Activated CD8-positive, alpha-beta T cell treated with anti-CD3 and anti-CD28 coated beads for 36 hours (primary cell): ENCODE measurements around the gene SUSD1. TPM values are rescaled to one million over a fixed set of nuclear protein-coding genes. Genes with fewer than 3 reads are reported as not detected.
A peak's percentile ranks its signal among the peaks of the same experiment; 100 is the strongest.
"Not testable (repeated sequence)": the region's sequence is repeated elsewhere in the genome, so short reads cannot be mapped to it uniquely, and the experiment has no call there.

Experiments
- ATAC-seq: fragments of 200-7000 bp; cut with Tn5 transposase; one replicate; pipeline ENCODE4 v1.10.0; 2021; ENCODE audit warnings: mild to moderate bottlenecking, moderate library complexity
- CTCF ChIA-PET: fragments of 350-600 bp; sonication (Branson Sonifier 250); formaldehyde crosslinking; loops from one replicate; lab custom pipeline; 2021; ENCODE audit warnings: antibody characterized with exemption; lab: Charles Lee
- POLR2A ChIA-PET: fragments of 350-600 bp; sonication (Branson Sonifier 250); formaldehyde crosslinking; loops from one replicate; lab custom pipeline; 2021; ENCODE audit warnings: antibody characterized with exemption; lab: Charles Lee
- DNase-seq: peaks from one replicate; pipeline ENCODE4 v3.0.0-alpha.2; 2020
- H3K27ac Mint-ChIP-seq: one replicate; pipeline ENCODE4 v1.8.0; 2021; ENCODE audit warnings: mild to moderate bottlenecking, mixed read lengths
- H3K27me3 Mint-ChIP-seq: one replicate; pipeline ENCODE4 v1.8.0; 2021; ENCODE audit warnings: mixed read lengths
- H3K36me3 Mint-ChIP-seq: one replicate; pipeline ENCODE4 v1.8.0; 2021; ENCODE audit warnings: low read depth, mixed read lengths
- H3K4me1 Mint-ChIP-seq: one replicate; pipeline ENCODE4 v1.8.0; 2021; ENCODE audit warnings: low read depth, mixed read lengths
- H3K4me3 Mint-ChIP-seq: one replicate; pipeline ENCODE4 v1.8.0; 2021; ENCODE audit warnings: mild to moderate bottlenecking, moderate library complexity, mixed read lengths
- H3K9me3 Mint-ChIP-seq: one replicate; pipeline ENCODE4 v1.8.0; 2021; ENCODE audit warnings: mixed read lengths
- CTCF ChIP-seq: fragments of 200-600 bp; IDR thresholded peaks from one replicate; pipeline ENCODE4 v1.8.0; 2022; ENCODE audit warnings: antibody characterized with exemption, mild to moderate bottlenecking
- intact Hi-C: fragments of 100-400 bp; cut with micrococcal nuclease; formaldehyde crosslinking; loops from one replicate; pipeline ENCODE4 v1.10.0; 2022
- total RNA-seq, 2 experiments: library from RNA; stranded (reverse); gene quantifications; one replicate each; pipeline ENCODE4 v1.2.3, GENCODE V29; 2021

Gene SUSD1
- total RNA-seq, 2 experiments from 2014 or later = 3.0 to 3.6 TPM

DNA sequence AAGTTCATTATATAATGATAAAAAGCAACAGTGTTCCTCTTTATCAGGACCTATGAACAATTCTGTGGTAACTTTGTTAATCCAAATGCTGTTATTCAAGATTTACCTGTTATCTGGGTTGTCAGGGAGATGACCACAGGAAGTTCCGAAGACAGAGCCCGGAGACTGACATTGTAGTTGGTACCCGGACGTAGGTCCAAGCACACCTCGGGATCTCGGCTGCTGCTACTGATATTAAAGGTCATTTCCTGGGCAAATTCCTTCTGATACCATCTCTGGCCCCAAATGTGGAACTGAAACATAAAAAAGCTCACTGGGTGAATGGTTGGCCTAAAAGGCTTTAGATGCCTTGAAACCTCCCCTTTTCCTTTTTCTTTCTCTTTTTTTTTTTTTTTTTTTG is 96.7 kb downstream of the SUSD1 start:
- Mint-ChIP-seq H3K27ac (no peak overlapping the region), H3K4me1 (peaks cover 28% of the 10 kb centered on the region), H3K36me3 (peaks cover 5% of the 10 kb centered on the region), H3K27me3 (no peaks in the 10 kb centered on the region), H3K4me3 (no peak overlapping the region), H3K9me3 (no peaks in the 10 kb centered on the region)
- ATAC-seq (no peak), DNase-seq (no peak)
- ChIA-PET CTCF (interaction anchor here (0.9 to 1.1 kb wide), 3 partner anchors 65 to 319 kb away, joined by 3 read pairs; no protein-coding TSS in a partner anchor), POLR2A (no interaction called here)
- no peak for TF ChIP-seq CTCF
- intact Hi-C loops = no loop called here

DNA sequence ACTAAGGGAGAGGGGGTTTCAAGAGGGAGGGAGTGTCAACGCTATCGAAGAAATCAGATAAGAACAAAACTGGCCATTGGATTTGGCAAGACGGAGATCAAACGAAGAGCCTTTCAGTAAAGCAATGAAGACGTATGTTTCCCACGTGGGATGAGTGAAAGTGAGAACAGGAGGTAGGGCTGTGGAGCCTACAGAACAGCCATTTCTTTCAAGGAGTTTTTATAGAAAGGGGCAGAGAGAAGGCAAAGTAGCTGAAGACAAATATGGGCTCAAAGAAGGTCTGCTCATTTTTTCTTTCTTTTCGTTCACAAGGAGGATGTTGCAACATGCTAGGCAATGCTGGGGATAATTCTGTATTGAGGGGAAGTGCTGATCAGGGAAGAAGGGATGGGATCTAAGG is 98.3 kb downstream of the SUSD1 start:
- no peak overlapping the region for H3K4me3 Mint-ChIP-seq
- H3K9me3 Mint-ChIP-seq = no peaks in the 10 kb centered on the region
- no peak for DNase-seq
- H3K27ac Mint-ChIP-seq = no peak overlapping the region
- ATAC-seq = no peak
- peaks cover 5% of the 10 kb centered on the region for H3K36me3 Mint-ChIP-seq
- no peaks in the 10 kb centered on the region for H3K27me3 Mint-ChIP-seq
- intact Hi-C loops = no loop called here
- peaks cover 28% of the 10 kb centered on the region for H3K4me1 Mint-ChIP-seq
- CTCF ChIA-PET = interaction anchor here (0.7 to 1.6 kb wide), 4 partner anchors 65 to 317 kb away, joined by 3 to 7 read pairs (median 3); no protein-coding TSS in a partner anchor
- no peak for TF ChIP-seq CTCF
- POLR2A ChIA-PET = no interaction called here

DNA sequence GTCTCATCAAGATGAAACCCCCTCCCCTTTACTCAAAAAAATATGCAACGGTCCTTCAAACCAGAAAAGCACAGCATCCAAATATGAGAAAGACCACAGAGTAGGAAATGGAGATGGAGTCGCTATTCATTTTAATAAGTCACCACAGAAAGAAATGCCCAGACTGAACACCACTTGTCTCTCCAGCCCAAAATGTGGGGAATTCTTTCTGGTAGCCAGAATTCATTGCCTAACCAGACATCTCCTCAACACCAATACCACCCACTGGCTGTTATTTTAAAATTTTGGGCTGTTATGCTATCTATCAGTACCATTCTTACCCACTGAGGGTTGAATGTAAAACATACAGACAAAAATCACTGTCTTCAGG is 100.1 kb downstream of the SUSD1 start:
- POLR2A ChIA-PET = interaction anchor here (1.0 to 1.6 kb wide), 4 partner anchors 13 to 314 kb away, joined by 3 to 4 read pairs (median 4); no protein-coding TSS in a partner anchor
- no peaks in the 10 kb centered on the region for H3K9me3 Mint-ChIP-seq

GRCh38 chr9:112074250-112075008 is 100.7 kb downstream of the SUSD1 start:
- ChIA-PET CTCF (interaction anchor here (0.6 to 4.8 kb wide), 48 partner anchors 9 to 476 kb away, joined by 3 to 122 read pairs (median 4); partner anchors contain the start of gene UGCG), POLR2A (interaction anchor here (1.1 to 1.6 kb wide), 3 partner anchors 12 to 314 kb away, joined by 4 read pairs; no protein-coding TSS in a partner anchor)
- peaks cover 3% of the 10 kb centered on the region for H3K36me3 Mint-ChIP-seq
- intact Hi-C loops = loop anchor here (5.0 kb wide), 1 partner anchor 312 kb away; no protein-coding TSS in a partner anchor
- no peaks in the 10 kb centered on the region for H3K9me3 Mint-ChIP-seq
- H3K4me1 Mint-ChIP-seq = peaks cover 28% of the 10 kb centered on the region
- peak overlapping the region; percentile 28 for H3K27ac Mint-ChIP-seq
- peak; percentile 91 for TF ChIP-seq CTCF
- DNase-seq = peak; percentile 84
- H3K4me3 Mint-ChIP-seq = peak overlapping the region; percentile 9
- peak; percentile 85 for ATAC-seq
- no peaks in the 10 kb centered on the region for H3K27me3 Mint-ChIP-seq

More for the DNA sequence above, 100.1 kb downstream of the SUSD1 start:
- H3K27ac Mint-ChIP-seq = peak overlapping the region; percentile 28
- peaks cover 3% of the 10 kb centered on the region for H3K36me3 Mint-ChIP-seq
- intact Hi-C loops = no loop called here
- no peak overlapping the region for H3K4me3 Mint-ChIP-seq
- CTCF ChIA-PET = interaction anchor here (0.6 to 4.8 kb wide), 45 partner anchors 10 to 477 kb away, joined by 3 to 122 read pairs (median 4); partner anchors contain the start of gene UGCG
- no peaks in the 10 kb centered on the region for H3K27me3 Mint-ChIP-seq
- ATAC-seq (peak; percentile 18), DNase-seq (no peak)
- H3K4me1 Mint-ChIP-seq = peaks cover 28% of the 10 kb centered on the region
- TF ChIP-seq CTCF = no peak

DNA sequence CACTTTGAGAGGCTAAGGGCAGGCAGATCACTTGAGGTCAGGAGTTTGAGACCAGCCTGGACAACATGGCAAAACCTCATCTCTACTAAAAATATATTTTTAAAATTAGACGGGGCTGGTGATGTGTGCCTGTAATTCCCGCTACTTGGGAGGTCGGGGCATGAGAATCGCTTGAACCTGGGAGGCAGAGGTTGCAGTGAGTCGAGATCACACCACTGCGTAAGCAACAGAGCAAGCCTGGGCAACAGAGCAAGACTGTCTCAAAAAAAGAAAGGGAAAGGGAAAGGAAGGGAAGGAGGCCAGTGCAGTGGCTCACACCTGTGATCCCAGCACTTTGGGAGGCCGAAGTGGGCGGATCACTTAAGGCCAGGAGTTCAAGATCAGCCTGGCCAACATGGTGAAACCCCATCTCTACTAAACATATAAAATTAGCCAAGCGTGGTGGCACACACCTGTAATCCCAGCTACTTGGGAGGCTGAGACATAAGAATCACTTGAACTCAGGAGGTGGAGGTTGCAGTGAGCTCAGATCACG is 101.4 kb downstream of the SUSD1 start:
- not testable (repeated sequence) for ATAC-seq, H3K36me3 Mint-ChIP-seq, H3K9me3 Mint-ChIP-seq, H3K27ac Mint-ChIP-seq, DNase-seq, H3K27me3 Mint-ChIP-seq, H3K4me3 Mint-ChIP-seq
- peaks cover 28% of the 10 kb centered on the region for H3K4me1 Mint-ChIP-seq
- intact Hi-C loops = loop anchor here (5.0 kb wide), 1 partner anchor 311 kb away; no protein-coding TSS in a partner anchor
- POLR2A ChIA-PET = interaction anchor here (1.1 to 1.6 kb wide), 3 partner anchors 11 to 313 kb away, joined by 4 read pairs; no protein-coding TSS in a partner anchor
- CTCF ChIA-PET = interaction anchor here (0.9 to 4.8 kb wide), 19 partner anchors 9 to 374 kb away, joined by 3 to 122 read pairs (median 5); no protein-coding TSS in a partner anchor
